HepG2 (cell line): ENCODE data around the gene MYH7B. TPM values are rescaled to one million over a fixed set of nuclear protein-coding genes. Genes with fewer than 3 reads are reported as not detected.

Experiments
- ATAC-seq: fragments of 200-7000 bp; cut with Tn5 transposase; 3 replicates; pipeline ENCODE4 v1.9.1; 2020; ENCODE audit warnings: mild to moderate bottlenecking, moderate library complexity
- BruUV-seq: library from RNA; stranded (reverse); fragments of 400-500 nt; replicated peaks from 2 replicates; lab custom pipeline; 2021; lab: Mats Ljungman, UMichigan
- CTCF ChIA-PET: fragments of 300-600 bp; formaldehyde crosslinking; extraction: SDS; loops from one replicate; lab custom pipeline; 2021; ENCODE audit warnings: low total read pairs, inconsistent platforms, low intra/inter-chr PET ratio; lab: Yijun Ruan, JAX
- POLR2A ChIA-PET: fragments of 350-600 bp; sonication (Branson Sonifier 250); formaldehyde crosslinking; loops from one replicate; lab custom pipeline; 2020; ENCODE audit warnings: antibody characterized with exemption, inconsistent platforms; lab: Yijun Ruan, JAX
- DNase-seq: peaks from one replicate; pipeline ENCODE4 v3.0.0-alpha.2; 2015; ENCODE audit warnings: low spot score
- FAIRE-seq: peaks from 3 replicates; lab custom pipeline; 2011; peaks lifted over from hg19 to GRCh38; lab: Jason Lieb, UNC
- H2AFZ ChIP-seq: one replicate; pipeline ENCODE4 v1.6.1; 2011; ENCODE audit warnings: low read length, inconsistent platforms
- H3K27ac ChIP-seq: fragments of 300-600 bp; 3 replicates; pipeline ENCODE4 v1.8.0; 2011; ENCODE audit warnings: mixed run types, mild to moderate bottlenecking, mixed read lengths, low read length, inconsistent platforms; ENCODE audit not compliant: insufficient read depth; ENCODE audit errors: extremely low read length
- H3K27me3 ChIP-seq, 2 experiments: fragments of 200-600 bp in 1 of 2; 2 replicates in 1 of 2; 3 replicates in 1 of 2; pipeline versions ENCODE4 v1.6.0 to v1.8.0; 2011; ENCODE audit warnings: low read length in 2 of 2, mild to moderate bottlenecking in 2 of 2, moderate library complexity in 2 of 2, inconsistent platforms in 1 of 2; ENCODE audit not compliant: insufficient read depth in 2 of 2, control insufficient read depth in 1 of 2
- H3K36me3 ChIP-seq, 2 experiments: fragments of 200-600 bp in 1 of 2; replicated peaks in 1 of 2; 2 replicates in 1 of 2; 3 replicates in 1 of 2; pipeline versions ENCODE4 v1.5.1 to v1.8.0; 2011; ENCODE audit warnings: low read length in 2 of 2, inconsistent platforms in 1 of 2; ENCODE audit not compliant: insufficient read depth in 2 of 2, control insufficient read depth in 1 of 2
- H3K4me1 ChIP-seq: 2 replicates; pipeline ENCODE4 v1.5.1; 2012; ENCODE audit warnings: low read length, inconsistent platforms; ENCODE audit not compliant: insufficient read depth
- H3K4me2 ChIP-seq: 2 replicates; pipeline ENCODE4 v1.6.0; 2011; ENCODE audit warnings: low read depth, low read length, inconsistent platforms
- H3K4me3 ChIP-seq, 3 experiments: fragments of 200-600 bp in 1 of 3; sonication (generic), shearing (Covaris generic) in 1 of 3; replicated peaks in 1 of 3; 2 replicates each; pipeline ENCODE4 v1.5.1; 2011 to 2016; ENCODE audit warnings: low read length in 3 of 3, inconsistent platforms in 2 of 3, low read depth in 2 of 3, mild to moderate bottlenecking in 2 of 3, control low read depth in 1 of 3, mixed read lengths in 1 of 3; ENCODE audit not compliant: insufficient read depth in 1 of 3
- H3K79me2 ChIP-seq: one replicate; pipeline ENCODE4 v1.6.1; 2011; ENCODE audit warnings: low read length, inconsistent platforms; ENCODE audit not compliant: insufficient read depth
- H3K9ac ChIP-seq: 2 replicates; pipeline ENCODE4 v1.6.0; 2011; ENCODE audit warnings: mild to moderate bottlenecking, low read depth, low read length, inconsistent platforms; ENCODE audit not compliant: insufficient read depth
- H3K9me3 ChIP-seq: 2 replicates; pipeline ENCODE4 v1.5.1; 2012; ENCODE audit warnings: mild to moderate bottlenecking, low read length
- H4K20me1 ChIP-seq: 2 replicates; pipeline ENCODE4 v1.6.0; 2011; ENCODE audit warnings: inconsistent platforms, mild to moderate bottlenecking, low read length, moderate library complexity; ENCODE audit not compliant: insufficient read depth
- HMGXB4 ChIP-seq, 2 experiments: sonication (generic) in 1 of 2; formaldehyde crosslinking in 1 of 2; IDR thresholded peaks; 2 replicates each; pipeline versions ENCODE4 v1.4.0 to v1.6.1; 2018 to 2020; ENCODE audit warnings: missing genetic modification reagents in 2 of 2, borderline replicate concordance in 1 of 2, low read depth in 1 of 2, mild to moderate bottlenecking in 1 of 2, missing biosample characterization in 1 of 2
- LRRFIP1 ChIP-seq: sonication (generic); formaldehyde crosslinking; conservative IDR thresholded peaks from 2 replicates; pipeline ENCODE4 v1.4.0; 2020; ENCODE audit warnings: missing genetic modification reagents
- MYNN ChIP-seq: sonication (generic); formaldehyde crosslinking; IDR thresholded peaks from 2 replicates; pipeline ENCODE4 v1.4.0; 2020; ENCODE audit warnings: mild to moderate bottlenecking, low read depth, missing genetic modification reagents
- SUZ12 ChIP-seq: fragments of 150-350 bp; IDR thresholded peaks from 2 replicates; pipeline ENCODE4 v1.6.1; 2014; ENCODE audit warnings: low read depth, low read length
- ZNF230 ChIP-seq: sonication (generic); formaldehyde crosslinking; IDR thresholded peaks from 2 replicates; pipeline ENCODE4 v1.4.0; 2020; ENCODE audit warnings: mild to moderate bottlenecking, missing genetic modification reagents
- ZNF552 ChIP-seq: sonication (generic); formaldehyde crosslinking; IDR thresholded peaks from 2 replicates; pipeline ENCODE4 v1.9.0; 2022; ENCODE audit warnings: missing genetic modification reagents, mild to moderate bottlenecking, borderline replicate concordance
- WGBS: methylation state at CpG from one replicate; pipeline ENCODE4 v1.1.6; 2017; ENCODE audit warnings: low lambda C conversion rate; 5-methylcytosine and 5-hydroxymethylcytosine counted together
- in situ Hi-C: cut with HindIII; loops from 2 replicates; pipeline ENCODE4 v1.10.0; 2017; ENCODE audit warnings: low pct_unique_long_range_greater_than_20kb; ENCODE audit not compliant: extremely low pct_ligation_motif_present
- intact Hi-C: fragments of 100-400 bp; cut with micrococcal nuclease; formaldehyde crosslinking; loops from one replicate; pipeline ENCODE4 v1.10.0; 2022; ENCODE audit not compliant: unreplicated experiment
- polyA plus RNA-seq, 8 experiments: library from polyadenylated mRNA; depleted of rRNA in 3 of 8; stranded (reverse) in 7 of 8; unstranded in 1 of 8; fragments of >200 nt; fragmentation: Illumina TruSeq in 4 of 8; extraction: Trizol in 4 of 8; gene quantifications; 2 replicates each; pipeline versions ENCODE4 v1.2.1 to v1.2.3, GENCODE V29; 2011 to 2016; ENCODE audit warnings: low read depth in 4 of 8, missing spikeins in 1 of 8, mixed read lengths in 1 of 8; ENCODE audit not compliant: insufficient read depth in 1 of 8
- total RNA-seq, 5 experiments: library from RNA; depleted of rRNA; stranded (reverse); fragments of >200 nt; fragmentation: Illumina TruSeq; extraction: Trizol; gene quantifications; 2 replicates each; pipeline ENCODE4 v1.2.3, GENCODE V29; 2016; ENCODE audit warnings: low read depth in 1 of 5

Gene MYH7B
- total and polyA plus RNA-seq, 2 of the 13 experiments (the other 11 are each of a cell fraction or from before 2014, with no cell fraction given), result 0.05 to 0.20 TPM

- TF ChIP-seq LRRFIP1 (CRISPR knock-in tag) (no peak), MYNN (CRISPR knock-in tag) (no peak), ZNF552 (no peak), ZNF230 (CRISPR knock-in tag) (no peak), HMGXB4 (CRISPR knock-in tag; IDR thresholded peaks at IDR 0.05; ENCODE audit: borderline replicate concordance in 1 of 2, low read depth in 1 of 2) (no peak), SUZ12 (no peak)
- peaks cover 19 to 64% of the 10 kb centered on the region in 2 experiments for H3K36me3 ChIP-seq
- intact Hi-C loops, result no loop called here
- H3K27ac ChIP-seq, result no peak overlapping the region
- H4K20me1 ChIP-seq, result no peaks in the 10 kb centered on the region
- in situ Hi-C loops, result no loop called here
- FAIRE-seq (no peak), DNase-seq (no peak), ATAC-seq (no peak)
- ChIA-PET POLR2A (interaction anchor here (1.1 to 2.6 kb wide), 2 partner anchors 12 to 340 kb away, joined by 3 to 7 read pairs; partner anchors contain the start of genes EIF6, GSS and MYH7B), CTCF (no interaction called here)
- BruUV-seq, result no TSS peak
- no peaks in the 10 kb centered on the region for H3K27me3 ChIP-seq
- WGBS, result 93% methylated on average over 2 of the region's 2 CpGs
- H3K4me2 ChIP-seq, result no peak overlapping the region
- no peaks in the 10 kb centered on the region for H3K9me3 ChIP-seq
- no peaks in the 10 kb centered on the region for H3K79me2 ChIP-seq
- no peak overlapping the region for H3K9ac ChIP-seq
- peaks cover 11% of the 10 kb centered on the region for H3K4me1 ChIP-seq
- no peak overlapping the region for H2AFZ ChIP-seq
- no peak overlapping the region for H3K4me3 ChIP-seq
Observed at GRCh38 chr20:34943808-34944567, 11.7 kb upstream of the MYH7B start.
